HepG2 (cell line): ENCODE measurements around the gene RTP5. TPM values are rescaled to one million over a fixed set of nuclear protein-coding genes. Genes with fewer than 3 reads are reported as not detected.

Experiments used
- ATAC-seq: fragments of 200-7000 bp; cut with Tn5 transposase; 3 replicates; pipeline ENCODE4 v1.9.1; 2020; ENCODE audit warnings: mild to moderate bottlenecking, moderate library complexity
- BruUV-seq: library from RNA; stranded (reverse); fragments of 400-500 nt; replicated peaks from 2 replicates; lab custom pipeline; 2021; lab: Mats Ljungman, UMichigan
- CTCF ChIA-PET: fragments of 300-600 bp; formaldehyde crosslinking; extraction: SDS; loops from one replicate; lab custom pipeline; 2021; ENCODE audit warnings: low total read pairs, inconsistent platforms, low intra/inter-chr PET ratio; lab: Yijun Ruan, JAX
- POLR2A ChIA-PET: fragments of 350-600 bp; sonication (Branson Sonifier 250); formaldehyde crosslinking; loops from one replicate; lab custom pipeline; 2020; ENCODE audit warnings: antibody characterized with exemption, inconsistent platforms; lab: Yijun Ruan, JAX
- DNase-seq: peaks from one replicate; pipeline ENCODE4 v3.0.0-alpha.2; 2015; ENCODE audit warnings: low spot score
- FAIRE-seq: peaks from 3 replicates; lab custom pipeline; 2011; peaks lifted over from hg19 to GRCh38; lab: Jason Lieb, UNC
- H2AFZ ChIP-seq: one replicate; pipeline ENCODE4 v1.6.1; 2011; ENCODE audit warnings: low read length, inconsistent platforms
- H3K27ac ChIP-seq: fragments of 300-600 bp; 3 replicates; pipeline ENCODE4 v1.8.0; 2011; ENCODE audit warnings: mixed run types, mild to moderate bottlenecking, mixed read lengths, low read length, inconsistent platforms; ENCODE audit not compliant: insufficient read depth; ENCODE audit errors: extremely low read length
- H3K27me3 ChIP-seq, 2 experiments: fragments of 200-600 bp in 1 of 2; 2 replicates in 1 of 2; 3 replicates in 1 of 2; pipeline versions ENCODE4 v1.6.0 to v1.8.0; 2011; ENCODE audit warnings: low read length in 2 of 2, mild to moderate bottlenecking in 2 of 2, moderate library complexity in 2 of 2, inconsistent platforms in 1 of 2; ENCODE audit not compliant: insufficient read depth in 2 of 2, control insufficient read depth in 1 of 2
- H3K36me3 ChIP-seq, 2 experiments: fragments of 200-600 bp in 1 of 2; replicated peaks in 1 of 2; 2 replicates in 1 of 2; 3 replicates in 1 of 2; pipeline versions ENCODE4 v1.5.1 to v1.8.0; 2011; ENCODE audit warnings: low read length in 2 of 2, inconsistent platforms in 1 of 2; ENCODE audit not compliant: insufficient read depth in 2 of 2, control insufficient read depth in 1 of 2
- H3K4me1 ChIP-seq: 2 replicates; pipeline ENCODE4 v1.5.1; 2012; ENCODE audit warnings: low read length, inconsistent platforms; ENCODE audit not compliant: insufficient read depth
- H3K4me2 ChIP-seq: 2 replicates; pipeline ENCODE4 v1.6.0; 2011; ENCODE audit warnings: low read depth, low read length, inconsistent platforms
- H3K4me3 ChIP-seq, 3 experiments: fragments of 200-600 bp in 1 of 3; sonication (generic), shearing (Covaris generic) in 1 of 3; replicated peaks in 1 of 3; 2 replicates each; pipeline ENCODE4 v1.5.1; 2011 to 2016; ENCODE audit warnings: low read length in 3 of 3, inconsistent platforms in 2 of 3, low read depth in 2 of 3, mild to moderate bottlenecking in 2 of 3, control low read depth in 1 of 3, mixed read lengths in 1 of 3; ENCODE audit not compliant: insufficient read depth in 1 of 3
- H3K79me2 ChIP-seq: one replicate; pipeline ENCODE4 v1.6.1; 2011; ENCODE audit warnings: low read length, inconsistent platforms; ENCODE audit not compliant: insufficient read depth
- H3K9ac ChIP-seq: 2 replicates; pipeline ENCODE4 v1.6.0; 2011; ENCODE audit warnings: mild to moderate bottlenecking, low read depth, low read length, inconsistent platforms; ENCODE audit not compliant: insufficient read depth
- H3K9me3 ChIP-seq: 2 replicates; pipeline ENCODE4 v1.5.1; 2012; ENCODE audit warnings: mild to moderate bottlenecking, low read length
- H4K20me1 ChIP-seq: 2 replicates; pipeline ENCODE4 v1.6.0; 2011; ENCODE audit warnings: inconsistent platforms, mild to moderate bottlenecking, low read length, moderate library complexity; ENCODE audit not compliant: insufficient read depth
- SP2 ChIP-seq: sonication (generic); formaldehyde crosslinking; IDR thresholded peaks from 2 replicates; pipeline ENCODE4 v1.5.1; 2020; ENCODE audit warnings: mild to moderate bottlenecking, missing genetic modification reagents
- TBX2 ChIP-seq: sonication (generic); formaldehyde crosslinking; IDR thresholded peaks from 2 replicates; pipeline ENCODE4 v1.5.0; 2020; ENCODE audit warnings: missing genetic modification reagents, mild to moderate bottlenecking, borderline replicate concordance
- WGBS: methylation state at CpG from one replicate; pipeline ENCODE4 v1.1.6; 2017; ENCODE audit warnings: low lambda C conversion rate; 5-methylcytosine and 5-hydroxymethylcytosine counted together
- in situ Hi-C: cut with HindIII; loops from 2 replicates; pipeline ENCODE4 v1.10.0; 2017; ENCODE audit warnings: low pct_unique_long_range_greater_than_20kb; ENCODE audit not compliant: extremely low pct_ligation_motif_present
- intact Hi-C: fragments of 100-400 bp; cut with micrococcal nuclease; formaldehyde crosslinking; loops from one replicate; pipeline ENCODE4 v1.10.0; 2022; ENCODE audit not compliant: unreplicated experiment
- polyA plus RNA-seq, 8 experiments: library from polyadenylated mRNA; depleted of rRNA in 3 of 8; stranded (reverse) in 7 of 8; unstranded in 1 of 8; fragments of >200 nt; fragmentation: Illumina TruSeq in 4 of 8; extraction: Trizol in 4 of 8; gene quantifications; 2 replicates each; pipeline versions ENCODE4 v1.2.1 to v1.2.3, GENCODE V29; 2011 to 2016; ENCODE audit warnings: low read depth in 4 of 8, missing spikeins in 1 of 8, mixed read lengths in 1 of 8; ENCODE audit not compliant: insufficient read depth in 1 of 8
- total RNA-seq, 5 experiments: library from RNA; depleted of rRNA; stranded (reverse); fragments of >200 nt; fragmentation: Illumina TruSeq; extraction: Trizol; gene quantifications; 2 replicates each; pipeline ENCODE4 v1.2.3, GENCODE V29; 2016; ENCODE audit warnings: low read depth in 1 of 5
- TF ChIP-seq, protein P1 (sequence below): sonication (generic); formaldehyde crosslinking; IDR thresholded peaks from 2 replicates; pipeline ENCODE4 v1.8.0; 2022; ENCODE audit warnings: missing genetic modification reagents, mild to moderate bottlenecking, borderline replicate concordance
- TF ChIP-seq, protein P2 (sequence below): sonication (generic); formaldehyde crosslinking; IDR thresholded peaks from 2 replicates; pipeline ENCODE4 v1.8.0; 2022; ENCODE audit warnings: missing genetic modification reagents, mild to moderate bottlenecking, inconsistent platforms, borderline replicate concordance
- TF ChIP-seq, protein P3 (sequence below): sonication (generic); formaldehyde crosslinking; IDR thresholded peaks from 2 replicates; pipeline ENCODE4 v1.4.0; 2020; ENCODE audit warnings: missing genetic modification reagents

RTP5 gene
- total and polyA plus RNA-seq, 2 of the 13 experiments (the other 11 are each of a cell fraction or from before 2014, with no cell fraction given): not detected

DNA sequence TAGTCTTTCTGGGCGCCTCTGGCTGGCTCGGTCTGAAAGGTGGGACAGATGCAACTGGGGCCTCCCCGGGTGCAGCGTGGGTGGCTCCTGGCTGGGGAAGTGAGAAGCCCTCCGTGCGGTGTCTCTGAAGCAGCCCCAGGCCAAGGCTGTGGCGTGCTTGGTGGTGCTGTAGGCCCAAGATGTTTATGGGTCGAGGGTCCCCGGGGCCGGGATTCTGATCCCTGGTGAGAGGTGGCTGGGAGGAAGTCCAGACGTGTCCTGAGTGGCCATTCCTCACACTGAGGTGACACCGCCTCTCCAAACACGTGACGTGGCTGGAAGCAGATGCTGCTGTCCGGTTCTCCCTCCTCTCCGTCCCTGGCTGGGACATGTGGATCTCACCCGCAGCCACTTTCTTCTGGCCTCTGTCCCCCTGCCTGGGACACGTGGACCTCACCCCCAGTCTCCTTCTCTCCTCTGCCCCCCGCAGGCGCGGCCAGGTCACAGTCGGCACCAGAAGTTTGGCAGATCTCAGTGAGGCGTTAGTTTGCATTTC is 12.6 kb downstream of the RTP5 start (continued):
- TF ChIP-seq, protein P1, sequence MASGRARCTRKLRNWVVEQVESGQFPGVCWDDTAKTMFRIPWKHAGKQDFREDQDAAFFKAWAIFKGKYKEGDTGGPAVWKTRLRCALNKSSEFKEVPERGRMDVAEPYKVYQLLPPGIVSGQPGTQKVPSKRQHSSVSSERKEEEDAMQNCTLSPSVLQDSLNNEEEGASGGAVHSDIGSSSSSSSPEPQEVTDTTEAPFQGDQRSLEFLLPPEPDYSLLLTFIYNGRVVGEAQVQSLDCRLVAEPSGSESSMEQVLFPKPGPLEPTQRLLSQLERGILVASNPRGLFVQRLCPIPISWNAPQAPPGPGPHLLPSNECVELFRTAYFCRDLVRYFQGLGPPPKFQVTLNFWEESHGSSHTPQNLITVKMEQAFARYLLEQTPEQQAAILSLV (CRISPR knock-in tag): no peak
- TF ChIP-seq, protein P2, sequence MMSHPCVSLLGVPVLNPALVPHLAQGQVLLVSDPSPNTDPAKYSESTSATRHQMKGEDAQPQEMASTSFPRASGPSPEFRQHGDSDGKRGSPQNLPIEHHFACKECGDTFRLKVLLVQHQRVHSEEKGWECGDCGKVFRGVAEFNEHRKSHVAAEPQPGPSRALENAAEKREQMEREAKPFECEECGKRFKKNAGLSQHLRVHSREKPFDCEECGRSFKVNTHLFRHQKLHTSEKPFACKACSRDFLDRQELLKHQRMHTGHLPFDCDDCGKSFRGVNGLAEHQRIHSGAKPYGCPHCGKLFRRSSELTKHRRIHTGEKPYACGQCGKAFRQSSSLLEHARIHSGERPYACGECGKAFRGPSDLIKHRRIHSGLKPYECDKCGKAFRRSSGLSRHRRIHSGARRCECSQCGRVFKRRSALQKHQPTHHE: no peak
- TF ChIP-seq, all 625 proteins: peak for 29

DNA sequence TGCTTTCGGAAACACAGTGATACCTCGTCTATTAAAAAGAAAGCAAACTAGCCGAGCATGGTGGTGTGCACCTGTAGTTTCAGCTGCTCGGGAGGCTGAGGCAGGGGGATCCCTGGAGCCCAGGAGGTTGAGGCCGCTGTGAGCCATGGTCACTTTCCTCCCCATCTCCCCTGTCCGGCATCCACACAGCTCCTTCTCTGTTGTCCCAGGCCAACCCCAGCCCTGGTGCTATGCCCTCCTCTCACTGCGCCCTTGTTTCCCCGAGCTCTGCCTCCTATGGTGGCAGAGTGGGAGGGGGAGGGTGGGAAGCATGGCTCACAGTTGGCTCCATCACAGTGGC is 15.4 kb downstream of the RTP5 start:
- H3K27ac ChIP-seq: no peak overlapping the region
- in situ Hi-C loops (no loop called here), intact Hi-C loops (no loop called here)
- no peak overlapping the region for H2AFZ ChIP-seq
- TF ChIP-seq, protein P3, sequence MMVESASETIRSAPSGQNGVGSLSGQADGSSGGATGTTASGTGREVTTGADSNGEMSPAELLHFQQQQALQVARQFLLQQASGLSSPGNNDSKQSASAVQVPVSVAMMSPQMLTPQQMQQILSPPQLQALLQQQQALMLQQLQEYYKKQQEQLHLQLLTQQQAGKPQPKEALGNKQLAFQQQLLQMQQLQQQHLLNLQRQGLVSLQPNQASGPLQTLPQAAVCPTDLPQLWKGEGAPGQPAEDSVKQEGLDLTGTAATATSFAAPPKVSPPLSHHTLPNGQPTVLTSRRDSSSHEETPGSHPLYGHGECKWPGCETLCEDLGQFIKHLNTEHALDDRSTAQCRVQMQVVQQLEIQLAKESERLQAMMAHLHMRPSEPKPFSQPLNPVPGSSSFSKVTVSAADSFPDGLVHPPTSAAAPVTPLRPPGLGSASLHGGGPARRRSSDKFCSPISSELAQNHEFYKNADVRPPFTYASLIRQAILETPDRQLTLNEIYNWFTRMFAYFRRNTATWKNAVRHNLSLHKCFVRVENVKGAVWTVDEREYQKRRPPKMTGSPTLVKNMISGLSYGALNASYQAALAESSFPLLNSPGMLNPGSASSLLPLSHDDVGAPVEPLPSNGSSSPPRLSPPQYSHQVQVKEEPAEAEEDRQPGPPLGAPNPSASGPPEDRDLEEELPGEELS (CRISPR knock-in tag): no peak
- TF ChIP-seq TBX2 (CRISPR knock-in tag) (no peak), SP2 (CRISPR knock-in tag) (no peak)
- H4K20me1 ChIP-seq: no peaks in the 10 kb centered on the region
- H3K4me3 ChIP-seq: no peak overlapping the region
- peaks cover 17% of the 10 kb centered on the region for H3K4me1 ChIP-seq
- BruUV-seq: no TSS peak
- WGBS: 54% methylated on average over 8 of the region's 8 CpGs
- DNase-seq (no peak), ATAC-seq (no peak), FAIRE-seq (no peak)
- H3K79me2 ChIP-seq: no peaks in the 10 kb centered on the region
- no peak overlapping the region for H3K9ac ChIP-seq
- H3K9me3 ChIP-seq: no peaks in the 10 kb centered on the region
- H3K36me3 ChIP-seq: no peaks in the 10 kb centered on the region
- POLR2A ChIA-PET: no interaction called here
- H3K27me3 ChIP-seq: peaks cover 13 to 46% of the 10 kb centered on the region in 2 experiments
- H3K4me2 ChIP-seq: no peak overlapping the region
- CTCF ChIA-PET: no interaction called here
